Colonic mucosa (tissue), 4 donors: ENCODE measurements around the gene TP53BP1. TPM values are rescaled to one million over a fixed set of nuclear protein-coding genes. Genes with fewer than 3 reads are reported as not detected.
A peak's percentile ranks its signal among the peaks of the same experiment; 100 is the strongest.

Experiments
- DNase-seq: peaks from one replicate; pipeline ENCODE4 v3.0.0-alpha.2; 2020
- H3K27ac ChIP-seq: fragments of 200-600 bp; one replicate; pipeline ENCODE4 v1.8.0; 2021
- H3K27me3 ChIP-seq: fragments of 200-600 bp; one replicate; pipeline ENCODE4 v1.8.0; 2021
- H3K36me3 ChIP-seq: fragments of 200-600 bp; one replicate; pipeline ENCODE4 v1.8.0; 2021
- H3K4me1 ChIP-seq: fragments of 200-600 bp; one replicate; pipeline ENCODE4 v1.8.0; 2021; ENCODE audit warnings: mild to moderate bottlenecking
- H3K4me3 ChIP-seq: fragments of 200-600 bp; one replicate; pipeline ENCODE4 v1.8.0; 2021
- H3K9ac ChIP-seq, 2 donors: one replicate each; pipeline ENCODE4 v1.7.0; 2013; ENCODE audit warnings: control low read depth in 2 of 2, low read depth in 2 of 2, low read length in 2 of 2
- H3K9me3 ChIP-seq: fragments of 200-600 bp; one replicate; pipeline ENCODE4 v1.8.0; 2021
- CTCF ChIP-seq: fragments of 200-600 bp; IDR thresholded peaks from one replicate; pipeline ENCODE4 v1.8.0; 2022; ENCODE audit warnings: antibody characterized with exemption, mild to moderate bottlenecking
- intact Hi-C: fragments of 100-400 bp; cut with DNase I; formaldehyde crosslinking; loops from one replicate; pipeline ENCODE4 v1.14.1; 2022
- total RNA-seq, 2 donors: library from RNA; stranded (reverse); fragmentation: NEBNext Ultra II Directional in 1 of 2; extraction: Animal tissue kit (Norgen Biotek cat#: 25700) in 1 of 2; gene quantifications; one replicate each; pipeline ENCODE4 v1.2.1, GENCODE V29; 2021
- donor health status: healthy.
- donor health status: DM: no; HTN: no; CAD: no.
- donor health status: DM: no; HTN: no; CAD: no.

The TP53BP1 gene
- total RNA-seq, 2 donors from 2014 or later, result 27.7 to 31.4 TPM

- peak overlapping the region; percentile 36 to 60 for H3K9ac ChIP-seq
- peak; percentile 39 for DNase-seq
- no peak for TF ChIP-seq CTCF
Measured at GRCh38 chr15:43511012-43511885, 18.3 kb upstream of the TP53BP1 start.

GRCh38 chr15:43510200-43511011 is 17.4 kb upstream of the TP53BP1 start:
- peaks cover 6% of the 10 kb centered on the region for H3K4me1 ChIP-seq
- peak overlapping the region; percentile 57 to 74 for H3K9ac ChIP-seq
- intact Hi-C loops, result no loop called here
- H3K36me3 ChIP-seq, result no peaks in the 10 kb centered on the region
- H3K27me3 ChIP-seq, result no peaks in the 10 kb centered on the region
- no peak for TF ChIP-seq CTCF
- peak; percentile 98 for DNase-seq
- peak overlapping the region; percentile 46 for H3K4me3 ChIP-seq
- H3K9me3 ChIP-seq, result no peaks in the 10 kb centered on the region
- peak overlapping the region; percentile 59 for H3K27ac ChIP-seq

More at GRCh38 chr15:43511012-43511885, 18.3 kb upstream of the TP53BP1 start:
- Histone ChIP-seq H3K27ac (no peak overlapping the region), H3K27me3 (no peaks in the 10 kb centered on the region), H3K36me3 (no peaks in the 10 kb centered on the region), H3K4me1 (peaks cover 6% of the 10 kb centered on the region), H3K9me3 (no peaks in the 10 kb centered on the region), H3K4me3 (peak overlapping the region; percentile 46)
- intact Hi-C loops, result no loop called here

- no peaks in the 10 kb centered on the region for H3K27me3 ChIP-seq
- intact Hi-C loops, result no loop called here
- no peak overlapping the region for H3K9ac ChIP-seq
- DNase-seq, result no peak
- TF ChIP-seq CTCF, result no peak
- peak overlapping the region; percentile 46 for H3K4me3 ChIP-seq
- H3K4me1 ChIP-seq, result peaks cover 6% of the 10 kb centered on the region
- H3K27ac ChIP-seq, result peak overlapping the region; percentile 59
- no peaks in the 10 kb centered on the region for H3K36me3 ChIP-seq
- H3K9me3 ChIP-seq, result no peaks in the 10 kb centered on the region
Measured at GRCh38 chr15:43509660-43510199, 16.8 kb upstream of the TP53BP1 start.

GRCh38 chr15:43508991-43509659 is 16.2 kb upstream of the TP53BP1 start:
- DNase-seq, result no peak
- Histone ChIP-seq H3K4me3 (no peak overlapping the region), H3K9ac (peak overlapping the region in 1 of 2 donors; percentile 37), H3K9me3 (no peaks in the 10 kb centered on the region), H3K27ac (peak overlapping the region; percentile 59), H3K27me3 (no peaks in the 10 kb centered on the region), H3K4me1 (peaks cover 6% of the 10 kb centered on the region), H3K36me3 (no peaks in the 10 kb centered on the region)
- intact Hi-C loops, result no loop called here
- no peak for TF ChIP-seq CTCF

GRCh38 chr15:43508421-43508820 is 15.5 kb upstream of the TP53BP1 start:
- intact Hi-C loops, result no loop called here
- no peaks in the 10 kb centered on the region for H3K27me3 ChIP-seq
- no peak for TF ChIP-seq CTCF
- H3K4me1 ChIP-seq, result peaks cover 6% of the 10 kb centered on the region
- H3K9me3 ChIP-seq, result no peaks in the 10 kb centered on the region
- H3K9ac ChIP-seq, result no peak overlapping the region
- H3K4me3 ChIP-seq, result no peak overlapping the region
- peak overlapping the region; percentile 59 for H3K27ac ChIP-seq
- no peak for DNase-seq
- H3K36me3 ChIP-seq, result no peaks in the 10 kb centered on the region
